ENCODE measurements around the gene MRPL45.

DNA sequence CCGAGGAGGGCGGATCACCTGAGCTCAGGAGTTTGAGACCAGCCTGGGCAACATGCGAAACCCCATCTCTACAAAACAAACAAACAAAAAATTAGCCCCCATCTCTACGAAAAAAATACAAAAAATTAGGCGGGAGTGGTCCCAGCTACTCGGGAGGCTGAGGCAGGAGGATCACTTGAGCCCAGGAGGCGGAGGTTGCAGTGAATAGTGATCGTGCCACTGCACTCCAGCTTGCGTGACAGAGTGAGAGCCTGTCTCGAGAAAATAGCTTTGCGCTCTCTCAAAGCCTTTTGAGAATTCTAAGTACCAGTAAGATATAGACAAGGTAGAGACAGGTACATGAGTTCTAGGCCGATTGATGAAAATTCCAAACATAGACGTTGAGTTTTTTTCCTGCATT lies 56.7 kb downstream of the MRPL45 start:
- TF ChIP-seq EZH2 (IDR thresholded peaks at IDR 0.05; ENCODE audit: borderline replicate concordance, insufficient read depth, low read depth, low read length, poor library complexity, severe bottlenecking) (no peak), CTCF (IDR thresholded peaks at IDR 0.05) (no peak)

Data from B cell (primary cell).